Activated CD4-positive, alpha-beta memory T cell treated with anti-CD3 and anti-CD28 coated beads, Interleukin-2, amount 10 ng/mL, durations not matched to agents 7 days and 5 days (primary cell): Measurements from ENCODE around the gene GRIK2. TPM values are rescaled to one million over a fixed set of nuclear protein-coding genes. Genes with fewer than 3 reads are reported as not detected.

Source experiments
- CTCF ChIA-PET: fragments of 350-600 bp; sonication (Branson Sonifier 250); formaldehyde crosslinking; loops from one replicate; lab custom pipeline; 2021; ENCODE audit warnings: antibody characterized with exemption, inconsistent platforms; lab: Charles Lee
- POLR2A ChIA-PET: fragments of 350-600 bp; sonication (Branson Sonifier 250); formaldehyde crosslinking; loops from one replicate; lab custom pipeline; 2021; ENCODE audit warnings: antibody characterized with exemption; lab: Charles Lee
- DNase-seq: peaks from one replicate; pipeline ENCODE4 v3.0.0-alpha.2; 2020
- H3K27ac Mint-ChIP-seq: one replicate; pipeline ENCODE4 v1.8.0; 2021; ENCODE audit warnings: mild to moderate bottlenecking, mixed read lengths
- H3K27me3 Mint-ChIP-seq: one replicate; pipeline ENCODE4 v1.8.0; 2021; ENCODE audit warnings: mixed read lengths
- H3K36me3 Mint-ChIP-seq: one replicate; pipeline ENCODE4 v1.8.0; 2021; ENCODE audit warnings: low read depth, mixed read lengths
- H3K4me1 Mint-ChIP-seq: one replicate; pipeline ENCODE4 v1.8.0; 2021; ENCODE audit warnings: mixed read lengths
- H3K4me3 Mint-ChIP-seq: one replicate; pipeline ENCODE4 v1.8.0; 2021; ENCODE audit warnings: mild to moderate bottlenecking, mixed read lengths
- H3K9me3 Mint-ChIP-seq: one replicate; pipeline ENCODE4 v1.8.0; 2021; ENCODE audit warnings: mixed read lengths
- total RNA-seq, 2 experiments: library from RNA; stranded (reverse); gene quantifications; one replicate each; pipeline ENCODE4 v1.2.3, GENCODE V29; 2021

GRIK2 gene
- total RNA-seq, 2 experiments from 2014 or later: not detected

DNA sequence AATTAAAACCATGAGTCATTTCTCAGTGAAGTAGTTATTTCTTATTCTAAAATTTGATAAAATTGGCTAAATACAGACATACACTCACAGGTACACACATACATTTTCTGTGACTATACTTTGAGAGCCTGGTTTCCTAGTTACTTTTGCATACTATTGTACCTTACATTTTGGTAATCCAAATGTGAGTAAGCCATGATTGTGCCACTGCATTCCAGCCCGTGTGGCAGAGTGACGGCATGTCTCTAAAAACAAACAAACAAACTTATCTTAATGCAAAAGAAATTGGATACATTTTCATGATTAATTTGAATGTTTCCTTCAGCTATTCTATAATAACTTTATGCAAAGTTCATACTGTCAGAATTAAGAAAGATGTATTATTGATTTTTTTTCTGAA, 628.8 kb downstream of the GRIK2 start:
- H3K4me3 Mint-ChIP-seq: no peak overlapping the region
- POLR2A ChIA-PET: no interaction called here
- no peaks in the 10 kb centered on the region for H3K4me1 Mint-ChIP-seq
- H3K9me3 Mint-ChIP-seq: peaks cover 4% of the 10 kb centered on the region
- DNase-seq: no peak
- no peak overlapping the region for H3K27ac Mint-ChIP-seq
- CTCF ChIA-PET: no interaction called here
- no peaks in the 10 kb centered on the region for H3K27me3 Mint-ChIP-seq
- H3K36me3 Mint-ChIP-seq: no peaks in the 10 kb centered on the region

DNA sequence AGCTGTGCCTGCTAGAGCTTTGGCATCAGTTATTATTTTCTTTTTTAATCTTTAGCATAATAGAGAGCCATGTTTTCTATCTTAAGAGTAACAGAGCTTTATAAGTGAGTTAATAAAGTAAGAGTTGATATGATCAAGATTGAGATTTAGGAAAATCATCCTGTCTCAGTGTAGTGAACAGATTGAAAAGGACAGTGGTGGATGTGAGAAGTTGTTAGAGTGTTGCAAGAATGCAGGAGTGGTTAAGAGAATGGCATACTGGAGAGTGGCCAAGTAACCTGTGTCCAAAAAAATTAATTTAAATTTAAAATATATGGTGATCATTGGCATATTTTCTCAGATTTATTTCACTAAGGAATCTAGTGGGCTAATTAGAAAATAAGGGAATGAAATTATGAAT, 629.3 kb downstream of the GRIK2 start:
- Mint-ChIP-seq H3K36me3 (no peaks in the 10 kb centered on the region), H3K9me3 (peaks cover 2% of the 10 kb centered on the region), H3K4me1 (no peaks in the 10 kb centered on the region), H3K27me3 (no peaks in the 10 kb centered on the region), H3K27ac (no peak overlapping the region), H3K4me3 (no peak overlapping the region)
- ChIA-PET POLR2A (no interaction called here), CTCF (no interaction called here)
- DNase-seq: no peak

DNA sequence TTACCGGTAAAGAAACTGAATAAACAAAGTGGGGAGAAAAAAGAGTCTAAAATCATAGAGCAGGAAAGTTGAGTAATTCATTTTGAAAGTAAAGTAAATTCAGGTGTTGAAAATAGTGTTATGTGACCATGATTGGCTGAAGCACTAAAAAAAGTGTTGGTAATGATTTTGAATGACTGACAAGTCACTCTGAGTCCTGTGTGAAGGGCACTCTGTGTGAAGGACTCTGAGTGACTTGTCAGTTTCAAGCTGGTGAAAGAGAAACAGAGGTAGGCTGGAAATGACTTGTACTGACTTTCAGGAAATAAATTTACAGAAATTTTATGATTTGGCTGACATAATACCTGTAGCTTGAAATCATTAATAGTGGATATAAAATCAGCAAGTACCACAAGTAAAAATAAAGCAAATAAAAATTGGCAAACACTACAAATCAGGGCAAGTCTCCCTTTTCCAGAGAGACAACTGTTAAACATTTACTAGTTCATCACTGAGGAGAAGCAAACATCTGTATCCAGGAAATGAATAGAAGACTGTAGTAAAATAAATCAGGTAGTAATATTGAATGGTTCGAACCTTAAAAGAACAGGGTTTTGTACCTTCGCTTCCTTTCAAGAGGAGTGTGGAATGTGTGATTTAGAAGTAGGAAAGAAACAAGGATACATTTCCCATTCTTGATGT, 630.6 kb downstream of the GRIK2 start:
- ChIA-PET CTCF (no interaction called here), POLR2A (no interaction called here)
- no peak overlapping the region for H3K27ac Mint-ChIP-seq
- H3K9me3 Mint-ChIP-seq: no peaks in the 10 kb centered on the region
- no peak overlapping the region for H3K4me3 Mint-ChIP-seq
- no peaks in the 10 kb centered on the region for H3K27me3 Mint-ChIP-seq
- DNase-seq: no peak
- no peaks in the 10 kb centered on the region for H3K36me3 Mint-ChIP-seq
- no peaks in the 10 kb centered on the region for H3K4me1 Mint-ChIP-seq

DNA sequence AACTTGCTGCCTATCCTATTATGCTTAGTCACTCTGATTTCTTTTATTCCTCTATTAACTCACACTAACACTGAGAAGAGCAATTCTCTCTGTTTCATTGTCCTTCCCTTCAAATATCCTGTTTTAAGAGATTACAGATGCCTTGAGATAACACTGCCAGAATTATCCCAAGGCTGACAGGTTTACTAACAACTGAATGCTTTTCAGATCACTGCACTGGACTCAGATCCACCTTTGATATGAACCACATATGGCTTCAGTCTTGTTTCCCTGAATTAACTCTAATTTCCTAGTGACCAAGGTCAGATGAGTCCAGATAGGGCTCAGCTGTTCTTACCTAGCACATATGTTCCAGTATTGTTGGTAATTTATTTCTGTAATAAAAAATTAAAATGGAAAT, 633.1 kb downstream of the GRIK2 start:
- Mint-ChIP-seq H3K4me3 (no peak overlapping the region), H3K4me1 (no peaks in the 10 kb centered on the region), H3K27me3 (no peaks in the 10 kb centered on the region), H3K36me3 (no peaks in the 10 kb centered on the region), H3K9me3 (peaks cover 2% of the 10 kb centered on the region), H3K27ac (no peak overlapping the region)
- ChIA-PET CTCF (no interaction called here), POLR2A (no interaction called here)
- no peak for DNase-seq

DNA sequence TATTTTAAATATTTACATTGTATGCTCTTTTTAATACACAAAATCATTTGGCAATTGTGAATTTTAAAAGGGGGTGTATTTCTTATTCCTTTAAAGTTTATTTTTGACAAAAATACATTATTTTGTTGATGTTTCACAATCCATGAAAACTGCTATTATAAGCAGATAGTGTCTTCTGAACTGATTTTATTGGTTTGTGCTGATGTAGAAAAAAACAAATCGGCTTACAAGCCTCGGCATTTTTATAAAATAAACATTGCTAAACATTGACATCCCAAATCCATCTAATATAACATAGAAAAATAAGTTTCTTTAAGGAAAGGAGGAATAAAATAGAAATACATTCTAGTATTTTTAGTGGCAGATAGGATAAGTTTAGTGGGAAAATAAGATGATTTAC, 634.7 kb downstream of the GRIK2 start:
- ChIA-PET CTCF (no interaction called here), POLR2A (no interaction called here)
- no peak overlapping the region for H3K4me3 Mint-ChIP-seq
- H3K36me3 Mint-ChIP-seq: no peaks in the 10 kb centered on the region
- H3K27ac Mint-ChIP-seq: no peak overlapping the region
- no peaks in the 10 kb centered on the region for H3K4me1 Mint-ChIP-seq
- no peaks in the 10 kb centered on the region for H3K27me3 Mint-ChIP-seq
- no peak for DNase-seq
- H3K9me3 Mint-ChIP-seq: peaks cover 3% of the 10 kb centered on the region

DNA sequence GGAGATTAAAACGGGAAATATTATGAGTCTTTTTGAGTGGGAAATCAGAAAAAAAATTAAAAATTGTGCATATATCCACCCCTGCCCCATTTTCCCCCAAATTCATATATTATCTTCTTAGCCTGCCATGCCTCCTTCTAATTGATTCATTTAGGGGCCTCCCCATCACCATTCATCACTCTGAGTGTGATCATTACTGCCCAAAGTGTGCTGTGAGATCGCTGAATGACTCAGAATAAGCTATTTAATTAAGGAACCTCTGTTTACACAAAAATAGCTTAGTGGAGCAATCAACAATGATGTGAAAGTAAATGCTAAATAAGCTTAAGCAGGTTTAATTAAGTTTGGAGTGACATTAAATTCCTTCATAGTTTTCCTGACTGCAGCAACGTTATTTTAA, 645.5 kb downstream of the GRIK2 start:
- Mint-ChIP-seq H3K27ac (no peak overlapping the region), H3K36me3 (no peaks in the 10 kb centered on the region), H3K27me3 (no peaks in the 10 kb centered on the region), H3K4me1 (no peaks in the 10 kb centered on the region), H3K4me3 (no peak overlapping the region), H3K9me3 (peaks cover 5% of the 10 kb centered on the region)
- DNase-seq: no peak
- ChIA-PET CTCF (no interaction called here), POLR2A (no interaction called here)

DNA sequence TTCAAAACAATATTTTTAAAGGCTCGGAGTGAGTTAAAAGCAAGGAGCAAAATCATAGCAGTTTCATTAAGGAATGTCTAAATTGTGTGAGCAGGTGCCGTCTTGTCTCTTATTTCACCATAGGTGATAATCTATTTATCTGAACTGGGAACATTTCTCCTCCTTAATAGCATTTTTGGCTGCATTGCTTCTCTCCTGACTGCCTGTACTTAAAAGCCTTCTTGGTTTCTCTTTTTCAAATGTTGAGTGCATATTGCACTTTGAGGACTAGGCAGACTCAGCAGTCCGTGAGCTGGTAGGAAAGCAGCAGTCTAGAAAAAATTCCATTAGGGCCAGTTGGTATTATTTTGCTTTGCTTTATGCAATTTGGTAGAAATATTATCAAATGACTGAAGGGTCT, 645.9 kb downstream of the GRIK2 start:
- CTCF ChIA-PET: no interaction called here

DNA sequence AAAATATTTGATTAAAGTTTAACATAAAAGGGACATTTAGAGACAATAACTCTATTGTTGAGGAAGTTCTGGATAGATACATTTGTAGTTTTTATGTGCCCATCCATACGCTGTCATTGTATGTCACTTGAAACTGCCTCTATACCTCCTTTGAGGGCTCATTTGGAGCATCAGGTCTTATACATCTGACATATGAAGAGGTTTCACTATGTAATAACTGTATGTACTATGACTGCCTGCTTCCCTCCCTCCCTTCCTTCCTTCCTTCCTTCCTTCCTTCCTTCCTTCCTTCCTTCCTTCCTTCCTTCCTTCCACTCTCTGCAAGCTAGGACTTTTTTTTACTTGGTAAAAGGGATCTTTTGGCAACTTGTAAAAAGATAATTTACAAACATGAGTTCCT, 657.5 kb downstream of the GRIK2 start:
- no peak overlapping the region for H3K4me3 Mint-ChIP-seq
- DNase-seq: no peak
- no peaks in the 10 kb centered on the region for H3K4me1 Mint-ChIP-seq
- ChIA-PET CTCF (no interaction called here), POLR2A (interaction anchor here (1.0 kb wide), 1 partner anchor 11 kb away, joined by 4 read pairs; no protein-coding TSS in a partner anchor)
- H3K27me3 Mint-ChIP-seq: no peaks in the 10 kb centered on the region
- peaks cover 3% of the 10 kb centered on the region for H3K9me3 Mint-ChIP-seq
- no peaks in the 10 kb centered on the region for H3K36me3 Mint-ChIP-seq
- H3K27ac Mint-ChIP-seq: no peak overlapping the region

More for the DNA sequence above, 645.9 kb downstream of the GRIK2 start:
- Mint-ChIP-seq H3K9me3 (peaks cover 8% of the 10 kb centered on the region), H3K4me3 (no peak overlapping the region), H3K36me3 (no peaks in the 10 kb centered on the region), H3K27ac (no peak overlapping the region), H3K4me1 (no peaks in the 10 kb centered on the region), H3K27me3 (no peaks in the 10 kb centered on the region)
- no peak for DNase-seq
- POLR2A ChIA-PET: no interaction called here

DNA sequence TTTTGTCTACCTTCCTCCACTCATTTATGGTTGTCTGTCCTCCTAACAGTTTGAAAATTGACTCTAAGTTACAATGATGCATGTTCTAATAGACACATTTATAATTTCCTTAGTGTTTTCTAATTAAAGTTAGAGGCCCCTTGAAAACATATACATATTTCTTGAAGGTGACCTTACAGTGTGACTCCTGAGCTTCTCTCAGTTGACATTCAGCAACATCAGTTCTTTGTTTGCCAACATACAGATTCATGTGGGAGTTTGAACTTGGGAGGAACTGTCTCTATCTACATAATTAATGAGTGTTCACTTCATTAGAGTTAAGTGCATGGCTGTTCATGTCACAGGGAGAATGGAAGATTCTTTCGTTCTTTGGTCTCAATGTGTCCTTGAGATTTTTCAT, 658.2 kb downstream of the GRIK2 start:
- H3K9me3 Mint-ChIP-seq: peaks cover 3% of the 10 kb centered on the region
- no peaks in the 10 kb centered on the region for H3K27me3 Mint-ChIP-seq
- CTCF ChIA-PET: no interaction called here
- H3K27ac Mint-ChIP-seq: no peak overlapping the region
- H3K4me1 Mint-ChIP-seq: no peaks in the 10 kb centered on the region
- no peak for DNase-seq
- no peaks in the 10 kb centered on the region for H3K36me3 Mint-ChIP-seq
- H3K4me3 Mint-ChIP-seq: no peak overlapping the region
- POLR2A ChIA-PET: interaction anchor here (1.0 kb wide), 1 partner anchor 10 kb away, joined by 4 read pairs; no protein-coding TSS in a partner anchor

DNA sequence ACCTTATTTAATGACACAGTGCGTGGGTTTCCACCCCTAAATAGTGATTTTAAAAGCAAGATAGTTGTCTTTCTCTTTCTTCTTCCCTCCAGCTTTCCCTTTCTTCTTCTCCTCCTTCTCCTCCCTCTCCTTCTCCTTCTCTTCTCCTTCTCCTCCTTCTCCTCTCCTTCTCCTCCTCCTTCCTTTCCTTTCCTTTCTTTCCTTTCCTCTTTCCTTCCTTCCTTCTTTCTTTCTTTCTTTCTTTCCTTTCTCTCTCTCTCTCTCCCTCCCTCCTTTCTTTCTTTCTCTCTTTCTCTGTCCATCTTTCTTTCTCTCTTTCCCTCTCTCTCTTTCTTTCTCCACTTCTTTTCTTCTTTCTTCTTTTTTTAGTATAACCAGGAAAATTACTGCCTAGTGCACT, 670.6 kb downstream of the GRIK2 start:
- ChIA-PET CTCF (no interaction called here), POLR2A (interaction anchor here (0.6 kb wide), 1 partner anchor 226 kb away, joined by 3 read pairs; no protein-coding TSS in a partner anchor)
- no peaks in the 10 kb centered on the region for H3K36me3 Mint-ChIP-seq
- no peak overlapping the region for H3K4me3 Mint-ChIP-seq
- no peaks in the 10 kb centered on the region for H3K4me1 Mint-ChIP-seq
- H3K27ac Mint-ChIP-seq: no peak overlapping the region
- no peaks in the 10 kb centered on the region for H3K27me3 Mint-ChIP-seq
- DNase-seq: no peak
- H3K9me3 Mint-ChIP-seq: peaks cover 4% of the 10 kb centered on the region

DNA sequence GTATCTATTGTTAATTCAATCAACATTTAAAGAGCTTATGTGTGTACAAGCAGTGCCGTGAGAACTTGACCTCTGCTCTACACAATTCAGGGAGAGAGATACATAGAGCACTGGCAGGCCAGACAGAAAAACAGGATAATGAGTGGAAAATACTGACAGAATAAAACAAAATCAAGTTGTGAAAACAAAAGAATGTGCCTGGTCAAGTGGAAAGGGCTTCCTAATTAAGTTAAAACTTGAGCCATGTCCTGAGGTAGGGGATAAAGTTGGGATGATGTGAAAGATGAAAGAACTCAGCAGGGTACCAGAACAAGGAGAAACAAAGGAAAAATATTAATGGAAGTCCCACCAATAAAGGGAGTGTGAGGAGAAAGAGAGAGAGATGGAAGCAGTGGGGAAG, 672.8 kb downstream of the GRIK2 start:
- Mint-ChIP-seq H3K9me3 (peaks cover 4% of the 10 kb centered on the region), H3K4me1 (no peaks in the 10 kb centered on the region), H3K27me3 (no peaks in the 10 kb centered on the region), H3K36me3 (no peaks in the 10 kb centered on the region), H3K4me3 (no peak overlapping the region), H3K27ac (no peak overlapping the region)
- ChIA-PET CTCF (no interaction called here), POLR2A (no interaction called here)
- no peak for DNase-seq

DNA sequence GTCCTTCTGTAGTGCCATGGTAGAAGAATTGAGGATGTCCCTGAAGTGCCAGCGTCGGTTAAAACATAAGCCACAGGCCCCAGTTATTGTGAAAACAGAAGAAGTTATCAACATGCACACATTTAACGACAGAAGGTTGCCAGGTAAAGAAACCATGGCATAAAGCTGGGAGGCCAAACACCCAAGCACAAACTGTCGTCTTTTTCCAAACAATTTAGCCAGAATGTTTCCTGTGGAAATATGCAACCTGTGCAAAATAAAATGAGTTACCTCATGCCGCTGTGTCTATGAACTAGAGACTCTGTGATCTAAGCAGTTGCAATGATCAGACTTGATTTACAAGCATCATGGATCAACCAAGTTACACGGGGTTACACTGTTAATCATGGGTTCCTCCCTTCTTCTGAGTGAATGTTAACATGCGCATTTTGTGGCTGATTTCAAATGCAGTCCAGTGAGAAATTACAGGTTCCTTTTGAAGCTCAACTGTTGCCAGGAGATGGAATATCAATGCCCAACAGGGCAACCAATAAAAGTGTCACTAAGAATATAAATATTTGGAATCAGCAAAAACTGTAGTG, 674.9 kb downstream of the GRIK2 start:
- POLR2A ChIA-PET: no interaction called here

DNA sequence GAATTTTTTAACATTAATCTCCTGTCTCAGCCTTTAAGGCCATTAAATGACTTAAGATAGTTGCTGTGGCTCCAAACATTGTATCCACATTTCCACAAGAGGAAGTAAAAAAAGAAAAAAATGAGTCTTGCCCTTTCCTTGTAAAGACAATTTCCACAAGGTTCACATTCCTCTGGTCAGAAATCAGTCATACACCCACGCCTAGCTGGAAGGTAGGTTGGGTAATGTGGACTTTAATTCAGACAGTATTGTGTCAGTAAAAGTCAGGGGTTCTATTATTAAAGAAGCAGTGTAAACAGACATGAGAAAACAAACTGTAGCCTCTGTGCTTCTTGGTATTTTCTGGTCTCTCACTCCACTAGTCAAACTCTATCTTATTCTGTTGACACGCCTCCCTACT, 682.0 kb downstream of the GRIK2 start:
- ChIA-PET CTCF (no interaction called here), POLR2A (no interaction called here)
- peaks cover 13% of the 10 kb centered on the region for H3K9me3 Mint-ChIP-seq
- H3K27ac Mint-ChIP-seq: no peak overlapping the region
- H3K4me3 Mint-ChIP-seq: no peak overlapping the region
- no peaks in the 10 kb centered on the region for H3K4me1 Mint-ChIP-seq
- H3K36me3 Mint-ChIP-seq: no peaks in the 10 kb centered on the region
- no peak for DNase-seq
- H3K27me3 Mint-ChIP-seq: no peaks in the 10 kb centered on the region

More for the DNA sequence above, 674.9 kb downstream of the GRIK2 start:
- Mint-ChIP-seq H3K4me3 (no peak overlapping the region), H3K4me1 (no peaks in the 10 kb centered on the region), H3K27ac (no peak overlapping the region), H3K36me3 (no peaks in the 10 kb centered on the region), H3K9me3 (peaks cover 7% of the 10 kb centered on the region), H3K27me3 (no peaks in the 10 kb centered on the region)
- no peak for DNase-seq
- CTCF ChIA-PET: no interaction called here

DNA sequence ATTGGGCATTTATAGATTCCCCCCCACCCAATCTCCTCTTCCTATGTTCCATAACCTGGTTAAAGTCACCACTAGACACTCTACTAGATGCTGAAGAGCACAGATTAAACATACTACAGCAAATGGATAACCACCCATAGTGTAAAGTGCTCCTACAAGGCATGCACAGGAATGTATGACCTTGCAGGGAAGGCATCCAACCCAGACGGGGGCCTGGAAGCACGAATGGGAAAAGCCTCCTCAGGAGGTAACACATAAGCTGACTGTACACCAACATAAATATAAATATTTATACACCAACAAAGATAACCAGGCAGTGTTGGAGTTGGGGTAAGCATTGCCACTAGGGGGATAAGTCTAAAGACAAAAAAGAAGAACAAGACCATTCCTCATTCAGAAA, 691.7 kb downstream of the GRIK2 start:
- POLR2A ChIA-PET: no interaction called here
- no peak for DNase-seq
- CTCF ChIA-PET: no interaction called here

More for the DNA sequence above, 691.7 kb downstream of the GRIK2 start:
- no peaks in the 10 kb centered on the region for H3K27me3 Mint-ChIP-seq
- no peak overlapping the region for H3K4me3 Mint-ChIP-seq
- no peaks in the 10 kb centered on the region for H3K4me1 Mint-ChIP-seq
- no peak overlapping the region for H3K27ac Mint-ChIP-seq
- peaks cover 3% of the 10 kb centered on the region for H3K9me3 Mint-ChIP-seq
- no peaks in the 10 kb centered on the region for H3K36me3 Mint-ChIP-seq
